HFFc6 (cell line): ENCODE data around the gene MAP7D3. TPM values are rescaled to one million over a fixed set of nuclear protein-coding genes. Genes with fewer than 3 reads are reported as not detected.
A peak's percentile ranks its signal among the peaks of the same experiment; 100 is the strongest.
"Not testable (repeated sequence)": the region's sequence is repeated elsewhere in the genome, so short reads cannot be mapped to it uniquely, and the experiment has no call there.

Experiments used
- DNase-seq: peaks from one replicate; pipeline ENCODE4 v3.0.0-alpha.2; 2018
- H3K27ac Mint-ChIP-seq: 2 replicates; pipeline ENCODE4 v1.8.0; 2020; ENCODE audit warnings: mild to moderate bottlenecking, mixed read lengths
- H3K27me3 Mint-ChIP-seq: 2 replicates; pipeline ENCODE4 v1.8.0; 2021; ENCODE audit warnings: mild to moderate bottlenecking, moderate library complexity, mixed read lengths; ENCODE audit not compliant: insufficient read depth
- H3K36me3 Mint-ChIP-seq: 2 replicates; pipeline ENCODE4 v1.8.0; 2021; ENCODE audit warnings: low read depth, mixed read lengths
- H3K4me1 Mint-ChIP-seq: 2 replicates; pipeline ENCODE4 v1.8.0; 2020; ENCODE audit warnings: low read depth, mixed read lengths
- H3K4me3 Mint-ChIP-seq: 2 replicates; pipeline ENCODE4 v1.8.0; 2020; ENCODE audit warnings: mild to moderate bottlenecking, moderate library complexity, mixed read lengths
- H3K9me3 Mint-ChIP-seq: 2 replicates; pipeline ENCODE4 v1.8.0; 2020; ENCODE audit warnings: mild to moderate bottlenecking, mixed read lengths
- total RNA-seq, 6 experiments: library from RNA; stranded (reverse); fragmentation: NEBNext Ultra II Directional; extraction: Animal tissue kit (Norgen Biotek cat#: 25700); gene quantifications; 2 replicates in 1 of 6; 3 replicates in 5 of 6; pipeline ENCODE4 v1.2.3, GENCODE V29; 2021
- TF ChIP-seq, protein P1 (sequence below): fragments of 200-600 bp; sonication (generic); IDR thresholded peaks from 2 replicates; pipeline ENCODE4 v1.5.0; 2021; ENCODE audit warnings: antibody characterized with exemption, mild to moderate bottlenecking

MAP7D3 gene
- total RNA-seq, 6 experiments from 2014 or later, result 26.9 to 30.5 (median 28.7) TPM

DNA sequence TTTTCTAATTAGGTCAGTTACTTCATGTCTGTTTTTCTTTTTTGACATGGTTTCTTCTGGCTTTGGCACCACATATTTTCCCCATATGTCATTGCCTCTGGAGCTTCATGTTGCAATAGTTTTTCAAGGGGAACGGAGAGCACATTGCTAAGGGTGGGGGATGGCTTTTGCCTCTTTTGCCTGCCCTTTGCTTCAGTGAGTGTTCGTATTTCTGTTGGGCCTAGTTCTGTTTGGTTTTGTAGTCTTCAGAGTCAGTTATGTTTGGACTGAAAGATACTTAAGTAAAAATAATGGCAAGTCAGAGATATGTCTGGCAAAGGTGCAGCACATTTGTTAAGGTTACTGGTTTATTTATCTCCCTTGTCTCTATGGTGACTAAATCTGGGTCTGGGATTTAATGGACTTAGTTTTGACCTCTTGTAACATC, 74.8 kb downstream of the MAP7D3 start:
- Mint-ChIP-seq H3K4me1 (peaks cover 36% of the 10 kb centered on the region), H3K27ac (peak overlapping the region; percentile 97), H3K9me3 (no peaks in the 10 kb centered on the region), H3K36me3 (no peaks in the 10 kb centered on the region), H3K4me3 (peak overlapping the region; percentile 47), H3K27me3 (no peaks in the 10 kb centered on the region)
- peak; percentile 71 for DNase-seq
- TF ChIP-seq, protein P1, sequence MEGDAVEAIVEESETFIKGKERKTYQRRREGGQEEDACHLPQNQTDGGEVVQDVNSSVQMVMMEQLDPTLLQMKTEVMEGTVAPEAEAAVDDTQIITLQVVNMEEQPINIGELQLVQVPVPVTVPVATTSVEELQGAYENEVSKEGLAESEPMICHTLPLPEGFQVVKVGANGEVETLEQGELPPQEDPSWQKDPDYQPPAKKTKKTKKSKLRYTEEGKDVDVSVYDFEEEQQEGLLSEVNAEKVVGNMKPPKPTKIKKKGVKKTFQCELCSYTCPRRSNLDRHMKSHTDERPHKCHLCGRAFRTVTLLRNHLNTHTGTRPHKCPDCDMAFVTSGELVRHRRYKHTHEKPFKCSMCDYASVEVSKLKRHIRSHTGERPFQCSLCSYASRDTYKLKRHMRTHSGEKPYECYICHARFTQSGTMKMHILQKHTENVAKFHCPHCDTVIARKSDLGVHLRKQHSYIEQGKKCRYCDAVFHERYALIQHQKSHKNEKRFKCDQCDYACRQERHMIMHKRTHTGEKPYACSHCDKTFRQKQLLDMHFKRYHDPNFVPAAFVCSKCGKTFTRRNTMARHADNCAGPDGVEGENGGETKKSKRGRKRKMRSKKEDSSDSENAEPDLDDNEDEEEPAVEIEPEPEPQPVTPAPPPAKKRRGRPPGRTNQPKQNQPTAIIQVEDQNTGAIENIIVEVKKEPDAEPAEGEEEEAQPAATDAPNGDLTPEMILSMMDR, result no peak

DNA sequence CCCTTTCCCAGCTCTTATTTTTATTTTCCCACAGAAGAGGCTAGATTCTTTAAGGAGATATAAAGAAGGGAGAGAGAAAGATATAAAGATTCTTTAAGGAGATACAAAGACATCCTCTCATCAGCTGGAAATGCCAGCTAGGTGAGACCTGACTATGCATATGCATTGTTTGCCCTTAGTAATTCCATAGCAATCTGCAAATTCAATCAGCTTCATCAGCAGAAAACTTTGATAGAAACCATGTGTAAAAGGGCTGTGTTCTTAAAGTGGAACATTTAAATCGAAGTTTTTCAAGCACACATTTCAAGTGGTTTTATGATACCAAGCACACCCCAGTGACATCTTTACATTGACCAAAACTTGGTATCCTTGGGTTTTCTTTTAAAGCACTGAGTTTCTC, 79.8 kb downstream of the MAP7D3 start:
- Mint-ChIP-seq H3K4me1 (peaks cover 66% of the 10 kb centered on the region), H3K4me3 (peak overlapping the region; percentile 83), H3K36me3 (no peaks in the 10 kb centered on the region), H3K27ac (peak overlapping the region; percentile 86), H3K9me3 (no peaks in the 10 kb centered on the region), H3K27me3 (no peaks in the 10 kb centered on the region)
- no peak for DNase-seq
- TF ChIP-seq, protein P1, result no peak

DNA sequence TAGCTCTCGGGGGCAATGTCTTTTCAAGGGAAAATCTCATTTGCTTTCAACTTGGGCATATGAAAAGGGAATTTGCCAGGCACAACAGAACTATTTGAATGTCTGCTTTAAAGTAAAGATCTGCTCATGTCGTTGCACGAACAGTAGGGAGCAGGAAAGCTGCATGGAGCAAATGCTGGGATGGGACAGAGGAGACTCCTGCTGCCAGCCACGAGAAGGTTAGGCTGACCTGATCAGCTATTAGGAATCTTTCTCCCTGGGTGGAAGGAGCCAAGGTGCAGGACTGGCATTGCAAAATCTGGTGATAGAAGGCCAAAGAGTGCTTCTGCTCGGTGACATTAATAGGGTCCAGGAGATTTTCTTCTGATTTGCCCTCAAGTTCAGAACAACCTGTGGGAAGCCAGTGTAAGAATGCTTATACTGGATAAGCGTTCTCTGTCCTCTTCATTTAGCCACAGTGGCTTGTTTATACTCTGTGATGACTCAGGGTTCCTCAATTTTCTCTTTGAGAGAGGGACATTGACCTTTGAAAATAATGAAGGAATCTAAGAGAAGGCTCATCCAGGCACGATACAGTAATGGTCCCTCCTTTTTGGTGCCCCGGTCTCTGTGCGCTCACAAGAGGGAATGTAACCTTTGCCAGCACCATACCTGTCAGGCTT, 80.9 kb downstream of the MAP7D3 start:
- peak; percentile 60 for DNase-seq
- Mint-ChIP-seq H3K27ac (peak overlapping the region; percentile 86), H3K36me3 (no peaks in the 10 kb centered on the region), H3K9me3 (no peaks in the 10 kb centered on the region), H3K4me1 (peaks cover 66% of the 10 kb centered on the region), H3K27me3 (no peaks in the 10 kb centered on the region), H3K4me3 (peak overlapping the region; percentile 83)
- TF ChIP-seq, protein P1, result peak; percentile 58

DNA sequence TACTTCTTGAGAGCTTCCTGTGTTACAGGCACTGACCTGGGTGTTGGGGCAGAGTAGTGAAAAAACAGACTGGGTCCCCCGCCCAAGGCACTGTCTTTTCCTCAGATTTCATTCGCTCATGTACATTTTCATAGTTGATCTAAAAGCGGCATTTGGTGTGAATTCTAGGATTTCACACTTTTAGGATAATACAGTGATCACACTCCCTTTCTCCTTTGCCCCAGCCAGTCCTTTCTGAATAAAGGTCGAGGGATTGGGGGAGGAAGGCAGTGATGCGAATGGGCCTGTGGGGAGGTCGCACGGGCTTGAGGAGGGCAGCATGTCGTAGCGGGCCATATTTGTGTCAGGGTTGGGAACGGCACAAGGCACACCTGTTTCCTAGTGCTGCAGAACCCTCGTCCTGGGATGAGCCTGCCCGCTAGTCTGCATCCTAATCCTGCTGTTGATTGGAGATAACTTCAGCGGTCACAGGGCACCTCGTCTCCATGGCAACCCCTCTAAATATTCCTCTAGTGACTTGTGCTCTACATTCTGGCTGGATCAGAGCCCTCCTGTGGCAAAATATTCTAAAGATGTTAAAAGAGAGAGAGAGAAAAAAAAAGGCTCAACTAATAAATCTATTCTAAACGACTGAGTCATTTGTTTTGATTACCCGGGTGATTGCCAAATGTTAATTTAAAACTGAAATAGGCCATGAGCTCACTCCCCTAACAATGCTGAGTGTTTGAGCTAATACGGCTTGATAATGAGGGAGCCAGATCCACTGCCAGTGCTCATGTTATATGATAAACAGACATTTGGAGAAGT, 82.1 kb downstream of the MAP7D3 start:
- H3K4me3 Mint-ChIP-seq, result peak overlapping the region; percentile 83; the same call in 1 of the 2 replicates
- H3K4me1 Mint-ChIP-seq, result peaks cover 62% of the 10 kb centered on the region
- no peaks in the 10 kb centered on the region for H3K9me3 Mint-ChIP-seq
- H3K27ac Mint-ChIP-seq, result peak overlapping the region; percentile 86
- peak; percentile 96 for DNase-seq
- TF ChIP-seq, protein P1, result peak; percentile 34; the same call in 1 of the 2 replicates
- no peaks in the 10 kb centered on the region for H3K36me3 Mint-ChIP-seq
- no peaks in the 10 kb centered on the region for H3K27me3 Mint-ChIP-seq

DNA sequence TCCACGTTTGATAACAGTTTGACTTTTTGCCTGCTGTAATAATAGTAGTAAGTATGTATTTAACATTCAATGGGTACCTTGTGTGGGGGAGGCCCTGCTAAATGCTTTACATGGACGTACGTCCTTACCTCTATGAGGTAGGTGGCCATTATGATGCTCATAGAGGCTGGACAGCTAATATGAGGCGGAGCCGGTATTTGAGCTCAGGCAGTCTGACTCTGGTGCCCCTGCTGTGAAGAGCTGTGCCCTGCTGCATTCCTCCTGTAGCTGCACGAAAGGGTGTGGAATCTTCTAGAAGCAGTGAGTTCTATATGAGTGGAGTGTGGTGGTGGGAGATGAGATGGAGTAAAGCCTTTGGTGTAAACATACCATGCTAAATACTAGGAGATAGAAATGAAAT, 83.2 kb downstream of the MAP7D3 start:
- not testable (repeated sequence) for H3K4me3 Mint-ChIP-seq, H3K9me3 Mint-ChIP-seq, DNase-seq, H3K36me3 Mint-ChIP-seq, H3K27me3 Mint-ChIP-seq
- peaks cover 73% of the 10 kb centered on the region for H3K4me1 Mint-ChIP-seq
- peak overlapping the region; percentile 65; the same call in 1 of the 2 replicates for H3K27ac Mint-ChIP-seq
